Thymus (tissue), 11 donors: Measurements from ENCODE around the gene MEGF8. TPM values are rescaled to one million over a fixed set of nuclear protein-coding genes. Genes with fewer than 3 reads are reported as not detected.

Experiments
- DNase-seq, 9 donors: peaks; one replicate each; pipeline ENCODE4 v3.0.0-alpha.2; 2013; ENCODE audit warnings: low spot score in 9 of 9, low read depth in 6 of 9, missing footprints in 1 of 9
- H3K27ac ChIP-seq, 2 donors: one replicate each; pipeline ENCODE4 v1.5.1; 2013; ENCODE audit warnings: control low read depth in 1 of 2, low read depth in 1 of 2, low read length in 1 of 2, mild to moderate bottlenecking in 1 of 2, moderate library complexity in 1 of 2
- H3K27me3 ChIP-seq, 2 donors: one replicate each; pipeline ENCODE4 v1.5.1; 2013; ENCODE audit warnings: low read length in 1 of 2; ENCODE audit not compliant: control insufficient read depth in 2 of 2, insufficient read depth in 1 of 2
- H3K36me3 ChIP-seq, 2 donors: one replicate each; pipeline ENCODE4 v1.5.1; 2013; ENCODE audit warnings: low read length in 1 of 2, mild to moderate bottlenecking in 1 of 2, moderate library complexity in 1 of 2; ENCODE audit not compliant: control insufficient read depth in 2 of 2, insufficient read depth in 2 of 2
- H3K4me1 ChIP-seq, 2 donors: one replicate each; pipeline ENCODE4 v1.5.1; 2013; ENCODE audit warnings: low read length in 2 of 2; ENCODE audit not compliant: control insufficient read depth in 2 of 2, insufficient read depth in 2 of 2
- H3K4me3 ChIP-seq, 2 donors: one replicate each; pipeline ENCODE4 v1.5.1; 2013; ENCODE audit warnings: low read length in 2 of 2, control low read depth in 1 of 2, mild to moderate bottlenecking in 1 of 2
- H3K9me3 ChIP-seq, 2 donors: one replicate each; pipeline ENCODE4 v1.5.1; 2013; ENCODE audit warnings: low read length in 1 of 2, mild to moderate bottlenecking in 1 of 2; ENCODE audit not compliant: control insufficient read depth in 2 of 2, insufficient read depth in 1 of 2
- WGBS: extraction: QIAGEN DNeasy Blood & Tissue Kit; methylation state at CpG from one replicate; pipeline ENCODE4 v1.1.7; 2013; 5-methylcytosine and 5-hydroxymethylcytosine counted together
- polyA plus RNA-seq: library from polyadenylated mRNA; stranded (reverse); fragments of 200-250 nt; gene quantifications from one replicate; pipeline ENCODE4 v1.2.3, GENCODE V29; 2013
- total RNA-seq: library from RNA; stranded (reverse); fragments of 120-200 nt; gene quantifications from one replicate; pipeline ENCODE4 v1.2.4, GENCODE V29; 2013
- donor health status: healthy.

MEGF8 gene
- total and polyA plus RNA-seq, 2 donors: 2.7 to 5.5 TPM

DNA sequence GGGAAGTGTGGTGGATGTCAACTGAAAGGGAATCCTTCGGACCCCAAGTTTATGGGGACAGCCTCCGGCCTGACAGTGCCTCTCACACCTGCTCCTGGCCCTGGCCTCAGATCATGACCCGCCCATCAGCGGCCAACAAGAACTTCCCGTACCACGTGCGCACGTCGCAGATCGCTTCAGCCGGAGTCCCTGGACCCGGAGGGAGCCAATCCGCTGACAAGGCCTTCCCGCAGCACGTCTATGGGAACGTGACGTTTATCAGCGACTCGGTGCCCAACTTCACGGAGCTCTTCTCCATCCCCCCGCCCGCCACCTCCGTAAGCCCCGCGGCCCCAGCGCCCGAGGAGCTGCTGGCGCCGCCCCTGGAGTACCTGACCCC lies 2.0 kb upstream of the MEGF8 start:
- Histone ChIP-seq H3K27me3 (peaks cover 29 to 57% of the 10 kb centered on the region in 2 donors), H3K36me3 (no peaks in the 10 kb centered on the region), H3K4me1 (peaks cover 9 to 16% of the 10 kb centered on the region in 2 donors), H3K9me3 (peaks cover 2 to 5% of the 10 kb centered on the region in 2 donors), H3K4me3 (peak overlapping the region in 1 of 2 donors; percentile 81), H3K27ac (no peak overlapping the region)
- 27% methylated on average over 29 of the region's 29 CpGs for WGBS
- no peak for DNase-seq

DNA sequence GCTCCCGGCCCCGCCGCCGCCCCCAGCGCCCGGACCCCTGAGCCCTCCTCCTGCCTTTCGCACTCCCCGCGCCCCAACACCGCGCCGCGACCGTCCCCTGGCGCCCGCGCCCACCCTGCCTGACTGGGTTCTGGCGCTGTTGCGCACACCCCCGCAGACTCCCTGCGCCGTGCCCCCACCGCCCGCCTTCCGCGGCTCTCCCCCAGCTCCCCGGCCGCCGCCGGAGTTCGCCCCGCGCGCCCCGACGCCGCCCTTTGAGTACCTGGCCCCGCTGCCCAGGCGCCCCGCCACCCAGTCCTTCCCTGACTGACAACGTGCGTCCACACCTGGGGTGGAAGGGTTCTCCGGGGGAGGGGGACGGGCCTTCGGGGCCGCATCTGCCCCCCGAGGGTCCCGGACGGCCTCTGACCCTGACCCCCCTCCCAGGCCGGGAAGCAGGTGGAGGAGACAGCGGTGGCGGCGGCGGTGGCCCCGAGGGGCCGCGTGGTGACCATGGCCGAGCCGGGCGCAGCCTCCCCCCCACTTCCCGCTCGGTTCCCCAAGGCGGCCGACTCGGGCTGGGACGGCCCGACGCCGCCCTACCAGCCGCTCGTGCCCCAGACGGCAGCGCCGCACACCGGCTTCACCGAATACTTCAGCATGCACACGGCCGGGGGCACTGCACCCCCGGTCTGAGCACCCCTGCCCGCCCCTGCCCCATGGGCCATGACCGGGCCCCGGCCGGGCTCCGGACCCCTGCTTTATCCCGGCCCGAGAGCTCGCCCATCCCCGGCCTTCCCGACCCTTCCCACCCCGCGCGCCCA lies 1.4 kb upstream of the MEGF8 start:
- no peaks in the 10 kb centered on the region for H3K36me3 ChIP-seq
- no peak overlapping the region for H3K27ac ChIP-seq
- H3K9me3 ChIP-seq: peaks cover 2 to 5% of the 10 kb centered on the region in 2 donors
- H3K4me1 ChIP-seq: peaks cover 9 to 16% of the 10 kb centered on the region in 2 donors
- no peak for DNase-seq
- H3K4me3 ChIP-seq: peak overlapping the region in 1 of 2 donors; percentile 81
- WGBS: 6% methylated on average over 92 of the region's 92 CpGs
- H3K27me3 ChIP-seq: peaks cover 29 to 57% of the 10 kb centered on the region in 2 donors

DNA sequence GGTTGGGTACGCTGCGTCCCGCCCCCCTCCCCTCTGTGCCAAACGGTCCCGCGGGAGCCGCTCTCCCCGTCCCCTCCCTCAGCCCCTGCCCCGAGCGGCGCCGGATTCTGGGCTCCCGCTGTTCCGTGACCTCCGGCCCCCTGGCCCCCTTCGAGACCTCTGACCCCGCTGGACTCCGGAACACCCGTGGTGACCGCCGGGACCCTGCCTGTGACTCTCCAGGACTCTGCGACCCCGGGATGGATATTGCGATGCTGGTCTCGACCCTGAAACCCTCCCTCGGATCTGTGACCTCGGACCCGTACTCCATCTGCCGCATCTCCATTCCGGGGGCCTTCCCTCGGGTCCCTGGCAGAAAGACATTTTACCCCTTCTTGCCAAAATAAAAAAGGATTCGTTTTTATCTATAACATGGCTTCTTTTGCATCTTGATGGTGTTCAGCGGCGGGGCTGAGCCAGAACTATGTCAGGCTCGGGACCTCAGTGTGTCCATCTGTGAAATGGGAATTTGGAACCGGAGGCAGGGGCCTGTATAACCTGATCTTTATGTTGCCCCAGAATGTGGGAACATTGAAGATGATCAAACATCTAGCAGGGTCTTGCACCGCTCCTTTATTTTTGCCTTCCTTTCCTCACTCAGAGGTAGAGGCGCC lies 654 bp upstream of the MEGF8 start:
- H3K9me3 ChIP-seq: peaks cover 2 to 5% of the 10 kb centered on the region in 2 donors
- no peak for DNase-seq
- peak overlapping the region in 1 of 2 donors; percentile 81 for H3K4me3 ChIP-seq
- H3K27ac ChIP-seq: no peak overlapping the region
- H3K36me3 ChIP-seq: no peaks in the 10 kb centered on the region
- peaks cover 9 to 16% of the 10 kb centered on the region in 2 donors for H3K4me1 ChIP-seq
- 4% methylated on average over 38 of the region's 38 CpGs for WGBS
- peaks cover 29 to 53% of the 10 kb centered on the region in 2 donors for H3K27me3 ChIP-seq

GRCh38 chr19:42325896-42326771 lies 699 bp downstream of the MEGF8 start:
- 10% methylated on average over 37 of the region's 37 CpGs for WGBS
- peaks cover 2 to 5% of the 10 kb centered on the region in 2 donors for H3K9me3 ChIP-seq
- no peaks in the 10 kb centered on the region for H3K36me3 ChIP-seq
- DNase-seq: peak in 2 of 9 donors; percentile 21 to 35
- H3K4me3 ChIP-seq: peak overlapping the region; percentile 81 to 87
- peak overlapping the region in 1 of 2 donors; percentile 33 for H3K27ac ChIP-seq
- peaks cover 9 to 16% of the 10 kb centered on the region in 2 donors for H3K4me1 ChIP-seq
- H3K27me3 ChIP-seq: peaks cover 29 to 40% of the 10 kb centered on the region in 2 donors

GRCh38 chr19:42326969-42327368 lies 1.5 kb downstream of the MEGF8 start:
- Histone ChIP-seq H3K4me3 (no peak overlapping the region), H3K9me3 (peaks cover 2 to 5% of the 10 kb centered on the region in 2 donors), H3K27me3 (peaks cover 27 to 32% of the 10 kb centered on the region in 2 donors), H3K4me1 (peaks cover 9 to 16% of the 10 kb centered on the region in 2 donors), H3K36me3 (no peaks in the 10 kb centered on the region), H3K27ac (no peak overlapping the region)
- no peak for DNase-seq

GRCh38 chr19:42327381-42327780 lies 1.9 kb downstream of the MEGF8 start:
- H3K36me3 ChIP-seq: no peaks in the 10 kb centered on the region
- no peak overlapping the region for H3K27ac ChIP-seq
- DNase-seq: no peak
- no peak overlapping the region for H3K4me3 ChIP-seq
- H3K9me3 ChIP-seq: peaks cover under 1 to 5% of the 10 kb centered on the region in 2 donors
- H3K4me1 ChIP-seq: peaks cover 9 to 16% of the 10 kb centered on the region in 2 donors
- peaks cover 22 to 28% of the 10 kb centered on the region in 2 donors for H3K27me3 ChIP-seq
- WGBS: 98% methylated on average over 5 of the region's 5 CpGs

DNA sequence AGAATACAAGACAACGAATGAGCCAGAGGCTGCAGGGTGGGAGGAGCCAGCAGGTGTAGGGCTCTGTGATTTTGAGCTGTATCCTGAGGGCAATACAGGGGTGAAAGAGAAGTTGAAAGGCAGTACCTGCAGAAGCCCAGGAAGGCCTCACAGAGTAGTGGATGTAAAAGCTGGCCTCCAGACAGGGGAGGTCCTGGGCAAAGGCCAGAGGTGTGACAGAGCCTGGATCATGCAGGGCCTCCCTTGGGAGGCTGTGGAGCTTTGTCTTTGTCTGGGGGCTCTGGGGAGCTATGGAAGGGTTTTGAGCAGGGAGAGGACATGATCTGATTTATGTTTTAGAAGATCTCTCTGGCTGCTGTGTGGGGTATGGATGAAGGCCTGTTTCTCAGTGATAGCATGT lies 2.7 kb downstream of the MEGF8 start:
- 82% methylated on average over 1 of the region's 1 CpG for WGBS

DNA sequence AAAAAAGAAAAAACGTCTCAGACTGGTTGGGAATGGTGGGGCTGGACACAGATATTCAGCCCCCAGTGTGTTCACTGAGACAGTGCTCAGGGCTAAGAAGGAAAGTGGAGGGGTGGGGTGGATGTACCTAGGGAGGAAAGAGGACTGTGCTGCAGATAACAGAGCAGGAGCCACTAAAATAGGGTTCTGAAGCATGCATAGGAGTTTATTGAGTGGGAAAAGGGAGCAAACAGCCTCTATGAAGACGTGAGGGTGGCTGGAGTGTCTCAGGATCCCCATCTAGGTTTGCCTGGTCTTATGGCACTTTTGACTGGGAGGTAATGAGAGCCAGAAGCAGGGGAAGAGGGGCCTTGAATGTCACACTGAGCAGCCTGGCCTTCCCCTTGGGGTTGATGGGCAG lies 3.4 kb downstream of the MEGF8 start:
- Histone ChIP-seq H3K27ac (no peak overlapping the region), H3K4me1 (peaks cover 9 to 16% of the 10 kb centered on the region in 2 donors), H3K36me3 (no peaks in the 10 kb centered on the region), H3K4me3 (no peak overlapping the region), H3K9me3 (peaks cover 0 to 5% of the 10 kb centered on the region in 2 donors), H3K27me3 (peaks cover 11 to 13% of the 10 kb centered on the region in 2 donors)
- 93% methylated on average over 2 of the region's 2 CpGs for WGBS
- no peak for DNase-seq

More for the DNA sequence above, 2.7 kb downstream of the MEGF8 start:
- DNase-seq: no peak
- H3K9me3 ChIP-seq: peaks cover 0 to 5% of the 10 kb centered on the region in 2 donors
- H3K4me1 ChIP-seq: peaks cover 9 to 16% of the 10 kb centered on the region in 2 donors
- no peak overlapping the region for H3K27ac ChIP-seq
- no peak overlapping the region for H3K4me3 ChIP-seq
- no peaks in the 10 kb centered on the region for H3K36me3 ChIP-seq
- peaks cover 18 to 20% of the 10 kb centered on the region in 2 donors for H3K27me3 ChIP-seq
